Measurements from ENCODE around the gene HEMGN. TPM values are rescaled to one million over a fixed set of nuclear protein-coding genes. Genes with fewer than 3 reads are reported as not detected.

HEMGN gene
- total and polyA plus RNA-seq, 2 of the 4 experiments (the other 2 are of a cell fraction), result not detected

DNA sequence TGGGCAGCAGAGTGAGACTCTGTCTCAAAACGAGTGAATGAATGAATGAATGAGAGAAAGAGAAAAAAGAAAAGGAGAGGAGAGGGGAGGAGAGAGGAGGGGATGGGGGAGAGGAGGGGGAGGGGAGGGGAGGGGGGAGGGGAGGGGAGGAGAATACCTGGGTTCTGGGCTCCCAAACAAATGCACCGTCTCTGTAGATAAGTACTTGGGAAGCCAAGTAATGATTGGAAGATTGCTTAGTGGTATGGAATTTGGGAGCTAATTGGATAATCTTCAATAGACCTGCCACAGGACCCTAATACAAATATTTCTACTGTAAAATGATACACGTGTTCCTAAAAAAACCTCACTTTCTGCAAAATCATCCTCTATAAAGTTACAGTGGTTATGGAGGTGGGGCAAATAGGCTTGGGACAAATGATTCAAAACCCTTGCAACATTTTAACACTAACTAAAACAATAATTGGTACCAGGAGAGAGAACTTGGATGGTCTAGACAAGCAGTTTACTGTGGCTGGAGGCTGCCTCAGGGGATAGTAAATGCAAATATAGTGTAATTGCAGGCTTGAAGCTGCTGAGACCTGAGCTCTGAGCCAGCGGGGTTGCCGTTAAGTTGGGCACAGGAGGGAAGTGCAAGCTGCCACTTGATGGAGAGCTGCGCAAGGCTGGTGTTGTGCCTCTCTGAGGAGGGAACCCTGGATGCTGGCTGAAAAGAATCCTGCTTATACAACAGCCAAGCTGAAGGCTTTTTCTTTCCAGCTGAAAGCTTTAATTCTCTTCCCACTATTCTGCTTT, 3.5 kb downstream of the HEMGN start:
- Histone ChIP-seq H3K4me1 (ENCODE audit: control insufficient read depth, insufficient read depth, low read length) (no peaks in the 10 kb centered on the region), H2BK20ac (ENCODE audit: low read depth, low read length) (no peak overlapping the region), H3K27me3 (ENCODE audit: control insufficient read depth, insufficient read depth, low read length) (peaks cover 61% of the 10 kb centered on the region), H3K9ac (ENCODE audit: low read depth, low read length) (no peak overlapping the region), H2AFZ (replicated peaks; ENCODE audit: low read length, poor library complexity) (no peak overlapping the region), H2BK15ac (ENCODE audit: low read depth, low read length) (no peak overlapping the region), H3K36me3 (ENCODE audit: control insufficient read depth, insufficient read depth, low read length) (no peaks in the 10 kb centered on the region), H3K14ac (replicated peaks; ENCODE audit: low read depth, low read length) (no peak overlapping the region), H4K91ac (ENCODE audit: insufficient read depth, low read depth, low read length) (no peak overlapping the region), H2AK5ac (ENCODE audit: low read depth, low read length) (no peak overlapping the region), H4K8ac (ENCODE audit: low read depth in 2 of 2, low read length in 2 of 2) (no peak overlapping the region), H3K18ac (ENCODE audit: low read depth, low read length) (no peak overlapping the region), H3K4ac (ENCODE audit: low read depth, low read length) (no peak overlapping the region), H3K23ac (ENCODE audit: low read depth, low read length) (no peak overlapping the region), H4K5ac (ENCODE audit: low read depth, low read length) (no peak overlapping the region), H3K56ac (ENCODE audit: extremely low read depth, insufficient read depth, low read length) (no peak overlapping the region), H3K9me1 (ENCODE audit: insufficient read depth, low read length) (no peaks in the 10 kb centered on the region), H2AK9ac (replicated peaks; ENCODE audit: low read depth, low read length, poor library complexity) (no peak overlapping the region), H3K9me3 (ENCODE audit: control insufficient read depth, insufficient read depth, low read length) (no peaks in the 10 kb centered on the region), H3K4me3 (ENCODE audit: insufficient read depth, low read depth, low read length) (no peak overlapping the region), H3K27ac (ENCODE audit: insufficient read depth, low read length) (no peak overlapping the region), H2BK120ac (ENCODE audit: low read depth, low read length) (no peak overlapping the region), H2BK5ac (ENCODE audit: low read depth, low read length, poor library complexity, severe bottlenecking) (no peak overlapping the region), H3K4me2 (ENCODE audit: low read depth, low read length) (no peak overlapping the region), H4K20me1 (ENCODE audit: insufficient read depth, low read length) (no peaks in the 10 kb centered on the region), H3K79me1 (ENCODE audit: low read depth in 1 of 2, low read length in 2 of 2) (no peaks in the 10 kb centered on the region)
- ATAC-seq (ENCODE audit: low read depth) (no peak), DNase-seq (no peak)
- dilution Hi-C loops (cut with HindIII; ENCODE audit: low sequenced_read_pairs, unreplicated experiment), result no loop called here
- ChIA-PET CTCF (interaction anchor here (0.6 kb wide), 1 partner anchor 501 kb away, joined by 3 read pairs; no protein-coding TSS in a partner anchor), POLR2A (ENCODE audit: unreplicated experiment) (no interaction called here)
- TF ChIP-seq RCOR1 (IDR thresholded peaks at IDR 0.05; ENCODE audit: insufficient replicate concordance, low read length), result no peak
- TF ChIP-seq CHD1 (IDR thresholded peaks at IDR 0.05; ENCODE audit: low read depth, low read length), result no peak
- no peak for TF ChIP-seq FOS (IDR thresholded peaks at IDR 0.05; ENCODE audit: low read depth, low read length)
- intact Hi-C loops (cut with micrococcal nuclease), result loop anchor here (5.0 kb wide), 1 partner anchor 38 kb away; no protein-coding TSS in a partner anchor
- BruUV-seq (replicated peaks), result no TSS peak
- WGBS, 2 experiments (ENCODE audit: extremely low coverage in 2 of 2, insufficient read length in 1 of 2), result no CpG with 5 or more reads among the region's 6 CpGs
- in situ Hi-C loops (cut with MboI; ENCODE audit: low sequenced_read_pairs), result no loop called here
